Measurements from ENCODE around the gene CAP2. TPM values are rescaled to one million over a fixed set of nuclear protein-coding genes. Genes with fewer than 3 reads are reported as not detected.

CAP2 gene

GRCh38 chr6:17606606-17607005 lies 213.2 kb downstream of the CAP2 start:
- Histone ChIP-seq H3K27me3 (ENCODE audit: control insufficient read depth, insufficient read depth, low read length) (no peaks in the 10 kb centered on the region), H3K9me3 (replicated peaks; ENCODE audit: low read length) (no peaks in the 10 kb centered on the region), H3K36me3 (ENCODE audit: insufficient read depth, low read length) (peaks cover 24% of the 10 kb centered on the region), H3K4me2 (ENCODE audit: low read length) (no peak overlapping the region), H3K9ac (ENCODE audit: low read depth, low read length) (no peak overlapping the region), H3K4me3 (ENCODE audit: low read length) (no peak overlapping the region), H3K4me1 (ENCODE audit: control insufficient read depth, insufficient read depth, low read length) (peaks cover 5% of the 10 kb centered on the region)

Small RNA genes lying within 50 kb of the gene (small RNA-seq; reads per million reads assigned to genes)
- not detected for gene SUMO2P13
